Activated CD8-positive, alpha-beta T cell treated with anti-CD3 and anti-CD28 coated beads for 36 hours (primary cell): ENCODE results near the gene FAM83G. TPM values are rescaled to one million over a fixed set of nuclear protein-coding genes. Genes with fewer than 3 reads are reported as not detected.

Experiments
- ATAC-seq: fragments of 200-7000 bp; cut with Tn5 transposase; one replicate; pipeline ENCODE4 v1.10.0; 2021; ENCODE audit warnings: mild to moderate bottlenecking, moderate library complexity
- CTCF ChIA-PET: fragments of 350-600 bp; sonication (Branson Sonifier 250); formaldehyde crosslinking; loops from one replicate; lab custom pipeline; 2021; ENCODE audit warnings: antibody characterized with exemption; lab: Charles Lee
- POLR2A ChIA-PET: fragments of 350-600 bp; sonication (Branson Sonifier 250); formaldehyde crosslinking; loops from one replicate; lab custom pipeline; 2021; ENCODE audit warnings: antibody characterized with exemption; lab: Charles Lee
- DNase-seq: peaks from one replicate; pipeline ENCODE4 v3.0.0-alpha.2; 2020
- H3K27ac Mint-ChIP-seq: one replicate; pipeline ENCODE4 v1.8.0; 2021; ENCODE audit warnings: mild to moderate bottlenecking, mixed read lengths
- H3K27me3 Mint-ChIP-seq: one replicate; pipeline ENCODE4 v1.8.0; 2021; ENCODE audit warnings: mixed read lengths
- H3K36me3 Mint-ChIP-seq: one replicate; pipeline ENCODE4 v1.8.0; 2021; ENCODE audit warnings: low read depth, mixed read lengths
- H3K4me1 Mint-ChIP-seq: one replicate; pipeline ENCODE4 v1.8.0; 2021; ENCODE audit warnings: low read depth, mixed read lengths
- H3K4me3 Mint-ChIP-seq: one replicate; pipeline ENCODE4 v1.8.0; 2021; ENCODE audit warnings: mild to moderate bottlenecking, moderate library complexity, mixed read lengths
- H3K9me3 Mint-ChIP-seq: one replicate; pipeline ENCODE4 v1.8.0; 2021; ENCODE audit warnings: mixed read lengths
- CTCF ChIP-seq: fragments of 200-600 bp; IDR thresholded peaks from one replicate; pipeline ENCODE4 v1.8.0; 2022; ENCODE audit warnings: antibody characterized with exemption, mild to moderate bottlenecking
- intact Hi-C: fragments of 100-400 bp; cut with micrococcal nuclease; formaldehyde crosslinking; loops from one replicate; pipeline ENCODE4 v1.10.0; 2022
- total RNA-seq, 2 experiments: library from RNA; stranded (reverse); gene quantifications; one replicate each; pipeline ENCODE4 v1.2.3, GENCODE V29; 2021

The FAM83G gene
- total RNA-seq, 2 experiments from 2014 or later, result 11.9 to 12.1 TPM

- peaks cover 17% of the 10 kb centered on the region for H3K4me1 Mint-ChIP-seq
- intact Hi-C loops, result no loop called here
- no peak for DNase-seq
- no peak for ATAC-seq
- no peaks in the 10 kb centered on the region for H3K27me3 Mint-ChIP-seq
- peaks cover 1% of the 10 kb centered on the region for H3K36me3 Mint-ChIP-seq
- POLR2A ChIA-PET, result no interaction called here
- CTCF ChIA-PET, result interaction anchor here (1.3 kb wide), 1 partner anchor 10 kb away, joined by 11 read pairs; no protein-coding TSS in a partner anchor
- H3K9me3 Mint-ChIP-seq, result no peaks in the 10 kb centered on the region
- H3K27ac Mint-ChIP-seq, result no peak overlapping the region
- no peak overlapping the region for H3K4me3 Mint-ChIP-seq
- TF ChIP-seq CTCF, result no peak
Observed at GRCh38 chr17:18950944-18951905, 53.3 kb downstream of the FAM83G start.

- Mint-ChIP-seq H3K36me3 (no peaks in the 10 kb centered on the region), H3K4me1 (peaks cover 15% of the 10 kb centered on the region), H3K4me3 (no peak overlapping the region), H3K27ac (no peak overlapping the region), H3K9me3 (no peaks in the 10 kb centered on the region), H3K27me3 (no peaks in the 10 kb centered on the region)
- intact Hi-C loops, result no loop called here
- DNase-seq, result no peak
- ATAC-seq, result no peak
- no peak for TF ChIP-seq CTCF
- ChIA-PET CTCF (interaction anchor here (2.1 kb wide), 1 partner anchor 11 kb away, joined by 16 read pairs; no protein-coding TSS in a partner anchor), POLR2A (no interaction called here)
Observed at GRCh38 chr17:18950346-18950745, 54.2 kb downstream of the FAM83G start.

- no peak for ATAC-seq
- no peak for DNase-seq
- Mint-ChIP-seq H3K27ac (no peak overlapping the region), H3K36me3 (no peaks in the 10 kb centered on the region), H3K9me3 (no peaks in the 10 kb centered on the region), H3K27me3 (no peaks in the 10 kb centered on the region), H3K4me3 (no peak overlapping the region), H3K4me1 (peaks cover 11% of the 10 kb centered on the region)
- ChIA-PET POLR2A (no interaction called here), CTCF (interaction anchor here (2.1 kb wide), 1 partner anchor 11 kb away, joined by 16 read pairs; no protein-coding TSS in a partner anchor)
- intact Hi-C loops, result no loop called here
- TF ChIP-seq CTCF, result no peak
Observed at GRCh38 chr17:18949566-18949965, 55.0 kb downstream of the FAM83G start.

- Mint-ChIP-seq H3K36me3 (no peaks in the 10 kb centered on the region), H3K27ac (no peak overlapping the region), H3K4me3 (no peak overlapping the region), H3K27me3 (no peaks in the 10 kb centered on the region), H3K4me1 (peaks cover 4% of the 10 kb centered on the region), H3K9me3 (no peaks in the 10 kb centered on the region)
- no peak for TF ChIP-seq CTCF
- DNase-seq (no peak), ATAC-seq (no peak)
- CTCF ChIA-PET, result interaction anchor here (2.1 kb wide), 1 partner anchor 12 kb away, joined by 16 read pairs; no protein-coding TSS in a partner anchor
- intact Hi-C loops, result no loop called here
- POLR2A ChIA-PET, result interaction anchor here (0.5 kb wide), 1 partner anchor 10 kb away, joined by 3 read pairs; no protein-coding TSS in a partner anchor
Observed at GRCh38 chr17:18948476-18949006, 56.0 kb downstream of the FAM83G start.

GRCh38 chr17:18947866-18948265 lies 56.7 kb downstream of the FAM83G start:
- Mint-ChIP-seq H3K4me3 (no peak overlapping the region), H3K27me3 (no peaks in the 10 kb centered on the region), H3K4me1 (peaks cover 2% of the 10 kb centered on the region), H3K36me3 (no peaks in the 10 kb centered on the region), H3K9me3 (no peaks in the 10 kb centered on the region), H3K27ac (peak overlapping the region; percentile 17)
- POLR2A ChIA-PET, result no interaction called here
- TF ChIP-seq CTCF, result no peak
- ATAC-seq (no peak), DNase-seq (no peak)
- intact Hi-C loops, result no loop called here
- CTCF ChIA-PET, result no interaction called here
